Hypothalamus (tissue), 51 donors: Measurements from ENCODE around the gene EPHB3.

ENCODE experiments used
- DNase-seq, 51 donors: peaks; one replicate each; lab custom pipeline; 2025; lab: John Stamatoyannopoulos, UW

The EPHB3 gene

DNA sequence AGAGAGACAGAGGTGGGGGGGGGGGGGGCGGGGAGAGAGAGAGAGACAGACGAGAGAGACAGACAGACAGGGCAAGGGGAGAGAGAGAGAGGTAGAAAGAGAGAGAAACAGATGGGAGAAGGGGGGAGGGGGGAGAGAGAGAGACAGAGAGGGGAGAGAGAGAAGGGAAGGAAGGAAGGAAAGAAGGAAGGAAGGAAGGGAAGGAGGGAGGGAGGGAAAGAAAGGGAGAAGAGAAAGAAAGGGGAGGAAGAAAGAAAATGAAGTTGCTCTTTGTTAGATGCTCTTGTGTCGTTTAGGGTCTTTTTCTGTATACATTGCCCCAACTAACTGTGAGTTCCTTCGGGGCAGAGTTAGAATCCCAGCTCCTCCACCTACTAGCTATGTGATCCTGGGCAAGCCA, 19.0 kb upstream of the EPHB3 start:
- DNase-seq: no peak

DNA sequence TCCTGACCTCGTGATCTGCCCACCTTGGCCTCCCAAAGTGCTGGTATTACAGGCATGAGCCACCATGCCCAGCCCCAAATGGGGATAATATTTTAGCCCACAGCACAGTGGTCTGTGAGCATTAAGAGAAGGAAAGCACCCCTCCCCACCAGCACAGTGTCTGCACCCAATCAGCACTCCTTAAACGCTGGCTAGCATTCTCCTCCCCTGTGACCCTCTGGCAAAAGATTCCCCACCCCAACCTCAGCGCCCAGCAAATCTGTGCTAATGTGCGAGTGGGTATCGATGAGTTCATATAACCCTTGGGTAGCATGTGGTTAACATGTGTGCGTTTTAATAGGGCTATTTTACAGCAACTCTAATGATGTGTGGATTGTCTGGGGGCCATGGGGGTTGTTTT, 18.3 kb upstream of the EPHB3 start:
- DNase-seq: no peak

DNA sequence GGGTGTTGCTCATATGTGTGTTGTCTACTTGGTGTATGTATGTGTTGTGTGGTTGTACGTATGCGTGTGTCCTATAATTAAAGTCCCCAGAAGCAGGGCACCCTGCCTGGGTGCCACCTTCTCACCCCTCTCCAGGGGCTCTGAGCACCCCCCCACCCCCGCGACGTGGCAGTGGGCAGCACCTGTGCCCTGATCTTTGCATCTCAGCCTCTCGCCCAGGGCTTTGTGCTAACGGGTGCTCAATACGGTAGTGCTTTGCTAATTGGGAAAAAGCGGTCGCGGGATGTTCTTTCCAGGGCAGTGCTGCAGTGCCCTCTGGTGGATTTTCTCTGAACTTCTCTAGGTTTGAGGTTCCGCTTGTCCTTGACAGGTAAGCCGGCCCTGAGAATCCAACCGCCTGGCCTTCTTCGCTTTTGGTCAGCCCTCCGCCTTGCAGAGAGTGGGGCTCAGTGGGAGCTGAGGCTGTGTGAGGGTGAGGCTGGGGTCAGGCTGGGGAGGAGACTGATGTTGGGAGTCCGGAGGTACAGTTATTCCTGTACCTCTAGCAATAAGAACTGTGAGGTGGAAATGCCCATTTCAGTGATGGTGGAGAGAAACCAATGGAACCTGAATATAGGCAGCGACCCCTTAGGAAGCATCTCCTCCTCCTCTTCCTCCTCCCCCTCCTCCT, 17.6 kb upstream of the EPHB3 start:
- DNase-seq: peak in 39 of 51 donors; percentile 16 to 79 (median 55)

DNA sequence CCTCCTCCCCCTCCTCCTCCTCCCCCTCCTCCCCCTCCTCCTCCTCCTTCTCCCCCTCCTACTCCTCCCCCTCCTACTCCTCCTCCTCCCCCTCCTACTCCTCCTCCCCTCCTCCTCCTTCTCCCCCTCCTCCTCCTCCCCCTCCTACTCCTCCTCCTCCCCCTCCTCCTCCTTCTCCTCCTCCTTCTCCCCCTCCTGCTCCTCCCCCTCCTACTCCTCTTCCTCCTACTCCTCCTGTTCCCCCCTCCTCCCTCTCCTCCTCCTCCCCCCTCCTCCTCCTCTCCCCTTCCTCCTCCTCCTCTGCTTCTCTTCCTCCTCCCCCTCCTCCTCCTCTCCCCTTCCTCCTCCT, 17.1 kb upstream of the EPHB3 start:
- no peak for DNase-seq

DNA sequence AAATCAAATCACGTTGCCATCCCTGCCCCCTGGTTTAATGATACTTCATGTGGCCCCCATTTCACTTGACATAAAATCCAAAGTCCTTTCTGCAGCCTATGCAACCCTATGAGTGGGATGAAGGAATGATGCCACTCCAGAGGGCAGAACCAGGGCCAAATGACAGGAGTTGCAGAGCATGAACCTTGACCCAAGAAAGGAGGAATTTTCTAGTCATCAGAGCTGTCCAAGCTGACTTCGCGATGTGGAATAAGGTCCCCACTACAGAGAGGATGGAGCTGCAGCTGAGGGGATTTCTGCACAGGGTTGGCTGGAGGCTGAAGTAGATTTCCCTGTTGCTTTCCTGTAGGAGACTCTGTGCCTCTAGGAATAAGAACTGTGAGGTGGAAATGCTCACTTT, 15.8 kb upstream of the EPHB3 start:
- no peak for DNase-seq

DNA sequence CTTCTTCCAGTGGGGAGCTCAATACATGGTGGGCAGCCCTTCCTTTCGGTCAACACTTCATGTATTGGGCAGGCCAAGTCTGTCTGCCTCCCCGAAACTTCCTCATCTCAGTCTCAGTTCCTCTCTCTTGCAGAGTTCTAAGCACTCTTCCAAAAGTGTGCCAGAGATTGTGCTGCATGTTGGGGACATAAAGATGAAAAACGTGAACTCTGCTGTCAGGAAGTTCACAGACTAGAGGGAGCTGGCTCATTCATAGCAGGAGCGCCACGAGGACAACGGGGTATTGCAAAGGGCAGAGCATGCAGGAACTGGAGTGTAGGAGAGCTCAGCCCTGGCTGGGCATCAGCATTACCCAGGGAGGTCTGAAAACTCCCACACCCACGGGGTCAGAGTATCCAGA, 15.3 kb upstream of the EPHB3 start:
- DNase-seq: peak in 6 of 51 donors; percentile 13 to 34 (median 21)

DNA sequence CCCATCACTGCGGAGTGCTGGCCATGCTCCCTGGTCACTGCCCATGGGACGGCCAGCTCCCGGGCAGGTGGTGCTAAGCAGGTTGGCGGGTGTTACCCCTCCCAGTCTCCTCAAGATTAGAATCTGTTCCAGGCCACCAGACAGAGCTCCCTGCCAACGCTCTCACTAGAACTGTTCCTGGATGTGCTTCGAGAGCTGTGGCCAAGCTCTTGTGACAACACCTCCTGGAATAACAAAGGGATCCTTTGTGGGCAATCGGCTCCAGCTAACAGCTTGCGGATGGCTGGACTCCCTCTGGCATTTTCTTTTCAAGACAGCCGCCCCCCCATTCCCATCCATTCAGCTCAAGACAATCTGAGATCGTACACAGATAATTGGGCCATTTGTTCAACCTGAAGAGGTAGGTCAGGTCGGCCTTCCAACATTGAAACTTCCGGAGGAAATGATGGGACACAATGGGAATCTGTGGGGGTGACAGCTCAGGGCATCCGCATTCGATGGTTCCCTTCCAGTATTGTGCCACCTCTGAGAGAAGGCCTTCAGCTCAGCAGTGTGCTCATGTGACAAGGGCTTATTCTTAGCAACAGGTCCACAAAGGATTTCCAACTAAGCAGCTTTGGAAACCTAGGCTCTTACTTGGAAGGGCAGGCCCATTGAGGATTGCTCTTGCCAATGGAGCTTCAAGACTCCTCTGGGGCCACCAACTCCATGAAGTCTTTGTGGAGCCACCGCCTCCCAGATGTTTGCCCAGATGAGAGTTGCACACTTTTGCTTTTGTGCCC, 11.6 kb upstream of the EPHB3 start:
- DNase-seq: peak in 18 of 51 donors; percentile 17 to 62 (median 40)

DNA sequence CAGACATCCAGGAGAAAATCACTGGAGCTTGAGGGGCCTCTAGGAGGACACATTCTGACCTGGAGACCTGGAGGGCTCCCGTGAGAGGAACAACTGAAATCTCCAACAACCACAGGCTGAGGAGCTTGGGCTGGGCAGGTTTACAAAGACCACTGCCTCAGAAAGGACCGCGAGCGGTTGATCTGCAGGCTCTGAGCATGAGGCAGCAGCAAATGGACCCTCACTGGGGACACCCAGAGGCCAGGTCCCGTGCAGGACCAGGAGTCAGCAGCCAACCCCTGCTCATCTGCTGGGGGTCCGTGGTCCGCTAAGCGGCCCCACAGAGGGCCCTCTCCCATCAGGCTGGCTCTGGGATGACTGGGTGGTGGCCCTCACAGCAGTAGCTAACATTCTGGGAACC, 10.5 kb upstream of the EPHB3 start:
- DNase-seq: no peak

DNA sequence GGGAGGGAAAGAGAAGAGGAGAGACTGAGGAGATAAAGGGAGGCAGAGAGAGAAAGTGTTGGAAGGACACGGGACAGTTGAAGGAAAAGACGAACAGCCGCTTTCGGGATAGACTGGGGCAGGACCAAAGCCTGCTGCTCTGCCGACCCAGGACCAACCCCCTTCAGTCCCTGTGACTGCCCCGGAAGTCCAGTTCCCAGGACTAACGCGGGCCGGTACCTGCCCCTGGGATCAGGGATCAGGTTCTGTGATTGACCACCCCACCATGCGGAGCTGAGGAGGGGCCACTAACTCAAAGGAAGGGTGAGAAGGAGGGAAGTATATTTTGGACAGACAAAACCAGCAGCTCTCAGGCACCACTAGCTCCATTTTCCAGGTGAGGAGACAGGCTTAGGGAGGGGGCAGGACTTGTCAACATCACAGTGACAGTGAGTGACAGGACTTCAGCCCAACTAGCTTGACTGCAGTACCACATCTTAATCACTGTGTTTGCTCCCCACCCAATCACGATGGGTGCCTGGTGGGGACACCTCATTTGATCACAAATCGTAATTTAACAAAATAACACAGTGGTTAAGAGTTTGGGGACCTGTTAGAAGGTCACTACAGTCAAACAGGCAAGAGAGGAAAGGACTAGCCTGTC, 9.8 kb upstream of the EPHB3 start:
- no peak for DNase-seq

DNA sequence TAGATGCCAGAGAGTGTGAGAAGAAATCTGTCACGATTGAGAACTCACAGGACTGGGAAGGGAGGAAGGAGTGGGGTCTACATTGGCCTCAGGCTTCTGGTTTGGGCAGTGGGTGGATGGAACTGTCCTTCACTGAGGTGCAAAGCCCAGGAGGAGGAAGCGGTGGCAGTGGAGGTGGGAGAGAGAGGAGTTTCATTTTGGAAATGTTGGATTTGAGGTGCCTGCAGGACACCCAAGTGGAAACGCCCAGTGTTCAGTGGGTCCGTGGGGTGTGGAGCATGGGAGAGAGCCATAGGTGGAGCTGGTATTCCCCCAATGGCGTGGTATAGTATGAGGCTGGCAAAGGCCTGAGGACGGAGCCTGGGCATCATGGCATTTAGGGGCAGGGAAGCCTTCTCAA, 9.3 kb upstream of the EPHB3 start:
- no peak for DNase-seq

DNA sequence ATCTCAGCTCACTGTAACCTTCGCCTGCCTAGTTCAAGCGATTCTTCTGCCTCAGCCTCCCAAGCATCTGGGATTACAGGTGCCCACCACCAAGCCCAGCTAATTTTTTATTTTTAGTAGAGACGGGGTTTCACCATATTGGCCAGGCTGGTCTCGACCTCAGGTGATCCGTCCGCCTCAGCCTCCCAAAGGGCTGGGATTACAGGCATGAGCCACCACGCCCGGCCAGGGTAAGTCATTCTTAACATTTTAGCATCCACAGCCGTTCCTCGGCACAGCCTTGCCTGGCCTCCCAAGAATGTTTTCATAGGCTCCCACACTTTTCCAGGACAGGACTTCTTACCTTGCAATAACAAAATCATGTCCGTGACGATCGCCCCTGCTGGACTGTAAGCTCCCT, 8.7 kb upstream of the EPHB3 start:
- DNase-seq: no peak

DNA sequence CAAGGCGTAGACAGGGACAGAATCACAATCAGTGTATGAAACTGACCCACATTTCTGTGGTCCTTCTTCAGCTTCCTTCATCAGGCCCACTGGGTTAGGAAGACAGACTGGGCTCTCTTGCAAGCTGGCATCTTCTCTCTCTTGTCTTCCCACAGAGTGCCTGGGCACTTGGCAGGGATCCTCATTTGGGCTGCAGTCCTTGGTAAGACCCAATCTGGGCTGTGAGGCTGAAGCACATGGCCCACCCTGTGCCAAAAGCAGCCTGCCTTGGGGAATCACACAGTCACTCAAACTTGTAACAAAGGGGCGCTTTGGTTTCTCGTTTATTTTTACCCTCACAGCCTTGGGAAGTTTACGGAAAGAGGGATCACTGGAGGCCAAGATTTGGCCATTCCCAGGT, 8.2 kb upstream of the EPHB3 start:
- DNase-seq: peak in 29 of 51 donors; percentile 12 to 80 (median 47)

DNA sequence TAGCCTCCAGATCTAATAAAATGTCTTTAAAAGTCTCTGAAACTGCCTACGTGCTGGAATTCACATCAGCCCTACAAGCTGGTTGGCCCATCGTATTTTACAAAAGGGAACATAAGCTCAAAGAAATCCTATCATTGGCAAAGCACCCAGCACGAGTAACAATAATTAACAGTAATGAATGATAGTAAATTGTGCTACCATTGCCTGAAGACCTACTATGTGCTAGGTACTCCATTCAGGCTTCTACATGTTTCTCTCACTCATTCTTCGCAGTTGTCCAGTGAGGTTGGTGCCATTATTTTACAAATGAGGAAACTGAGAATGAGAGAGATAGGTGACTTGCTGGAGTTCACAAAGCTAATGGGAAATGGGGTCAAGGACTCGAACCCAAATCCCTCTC, 7.1 kb upstream of the EPHB3 start:
- no peak for DNase-seq

DNA sequence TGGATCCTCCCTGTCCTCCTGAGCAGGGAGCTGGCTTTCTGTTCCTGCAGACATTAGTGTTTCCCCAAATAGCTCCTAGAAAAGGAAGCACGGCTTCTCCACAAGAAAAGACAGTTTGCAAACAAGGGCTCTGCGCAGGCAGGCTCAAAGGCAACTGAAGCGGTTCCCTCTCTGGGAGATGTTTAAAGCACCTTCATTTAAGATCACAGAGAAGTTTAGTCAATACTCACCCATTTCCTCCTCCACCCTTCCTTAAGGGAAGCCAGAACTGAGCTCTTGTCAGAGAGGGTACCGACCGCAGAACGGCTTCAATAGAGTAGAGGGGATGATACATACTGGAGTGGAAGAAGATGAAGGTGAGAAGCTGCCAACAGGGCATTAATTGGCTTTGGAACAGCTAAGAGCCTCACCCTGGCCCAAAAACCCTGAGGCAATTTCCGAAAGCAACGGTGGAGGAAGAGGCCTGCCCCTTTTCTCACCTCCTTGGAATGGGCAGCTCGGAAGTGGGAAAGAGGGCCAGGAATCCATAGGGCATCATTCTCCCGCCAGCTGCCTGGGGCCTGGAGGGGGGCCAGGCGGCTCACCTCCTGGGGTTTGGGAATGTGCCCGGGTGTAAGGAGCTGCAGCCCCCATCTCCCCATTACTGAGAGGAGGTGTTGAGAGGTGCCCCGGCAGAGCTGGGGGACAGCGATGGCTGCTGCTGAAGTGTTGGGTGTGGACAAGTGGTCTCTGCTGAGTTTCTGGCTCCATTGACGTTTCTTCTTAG, 4.8 kb upstream of the EPHB3 start:
- peak in 1 of 51 donors; percentile 20 for DNase-seq

DNA sequence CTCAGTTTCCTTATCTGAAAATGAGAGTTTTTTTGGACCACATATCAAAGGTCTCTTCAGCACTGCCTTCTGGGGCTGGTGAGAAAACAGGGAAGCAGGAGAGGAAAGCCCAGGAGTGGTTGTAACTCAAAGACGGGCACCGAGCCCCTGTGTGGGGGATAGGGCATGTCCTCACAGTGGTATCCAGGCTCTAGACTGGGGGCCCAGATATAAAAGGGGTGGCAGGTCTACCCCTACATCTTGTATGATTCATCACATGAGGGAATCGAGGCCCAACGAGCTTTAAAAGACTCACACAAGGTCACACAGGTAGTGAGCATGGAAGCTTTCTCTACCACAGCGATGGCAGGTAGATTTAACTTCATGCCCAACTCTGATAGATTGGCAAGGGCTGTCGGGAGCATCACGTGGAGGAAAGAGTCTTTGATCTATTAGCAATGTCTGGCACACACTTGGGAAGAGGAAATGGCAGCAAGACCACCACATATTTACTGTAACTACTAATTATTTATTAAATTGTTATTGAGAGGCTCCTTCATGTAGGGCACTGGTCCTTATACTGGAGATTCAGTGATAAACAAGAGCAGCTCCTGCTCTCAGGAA, 4.1 kb upstream of the EPHB3 start:
- no peak for DNase-seq

DNA sequence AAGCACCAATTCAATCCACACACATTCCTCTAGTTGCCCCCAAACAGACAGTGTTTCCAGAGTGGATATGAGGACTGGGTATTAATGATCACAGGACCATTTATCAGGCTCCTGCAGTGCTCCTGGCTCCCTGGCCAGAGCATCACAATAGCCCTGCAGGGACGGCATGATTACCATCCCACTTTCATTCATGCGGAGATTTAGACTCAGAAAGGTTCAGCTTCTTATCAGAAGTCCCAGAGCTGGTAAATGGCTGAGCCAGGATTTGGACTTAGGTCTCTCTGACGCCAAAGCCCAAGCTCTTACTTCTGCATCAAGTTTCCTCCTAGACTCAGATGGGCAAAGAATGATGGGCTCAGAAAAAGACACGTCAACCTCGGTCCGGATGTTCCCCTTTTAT, 2.9 kb upstream of the EPHB3 start:
- no peak for DNase-seq

DNA sequence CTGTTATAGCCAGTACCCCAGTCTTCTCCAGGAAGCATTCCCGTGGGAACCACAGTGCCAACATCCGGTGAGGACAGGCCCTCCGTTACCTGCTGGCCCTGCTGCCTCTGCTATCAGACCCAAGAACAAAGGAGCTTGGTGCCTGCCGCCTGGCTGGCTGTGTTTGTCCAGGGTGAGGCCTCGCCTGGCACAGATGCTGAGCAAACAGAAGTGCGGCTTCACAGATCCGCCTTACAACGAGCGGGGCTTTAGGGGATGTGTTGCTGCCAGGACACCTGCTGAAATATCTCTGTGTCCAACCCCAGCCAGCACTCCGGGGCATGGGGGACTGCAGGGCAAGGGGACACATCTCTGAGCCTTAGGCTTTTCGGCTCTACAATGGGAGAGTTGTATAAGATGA, 2.2 kb upstream of the EPHB3 start:
- no peak for DNase-seq

DNA sequence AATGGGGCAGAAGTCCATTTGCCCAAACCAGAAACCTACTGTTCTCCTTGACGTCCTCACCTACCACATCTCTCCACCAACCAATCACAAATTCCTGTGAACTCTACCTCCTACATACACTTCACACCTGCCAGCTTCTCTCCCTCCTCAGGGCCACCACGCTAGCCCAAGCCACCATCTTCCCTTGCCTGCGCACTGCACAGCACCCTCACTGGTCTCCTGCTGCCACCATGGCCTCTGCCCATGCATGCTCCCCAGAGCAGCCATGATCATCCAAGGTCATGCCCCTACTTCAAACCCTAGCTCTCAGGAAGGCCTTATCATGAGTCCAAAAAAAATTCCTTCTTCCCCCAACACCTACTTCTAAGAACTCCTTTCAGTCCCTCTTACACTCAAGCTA, 1.1 kb upstream of the EPHB3 start:
- DNase-seq: no peak

DNA sequence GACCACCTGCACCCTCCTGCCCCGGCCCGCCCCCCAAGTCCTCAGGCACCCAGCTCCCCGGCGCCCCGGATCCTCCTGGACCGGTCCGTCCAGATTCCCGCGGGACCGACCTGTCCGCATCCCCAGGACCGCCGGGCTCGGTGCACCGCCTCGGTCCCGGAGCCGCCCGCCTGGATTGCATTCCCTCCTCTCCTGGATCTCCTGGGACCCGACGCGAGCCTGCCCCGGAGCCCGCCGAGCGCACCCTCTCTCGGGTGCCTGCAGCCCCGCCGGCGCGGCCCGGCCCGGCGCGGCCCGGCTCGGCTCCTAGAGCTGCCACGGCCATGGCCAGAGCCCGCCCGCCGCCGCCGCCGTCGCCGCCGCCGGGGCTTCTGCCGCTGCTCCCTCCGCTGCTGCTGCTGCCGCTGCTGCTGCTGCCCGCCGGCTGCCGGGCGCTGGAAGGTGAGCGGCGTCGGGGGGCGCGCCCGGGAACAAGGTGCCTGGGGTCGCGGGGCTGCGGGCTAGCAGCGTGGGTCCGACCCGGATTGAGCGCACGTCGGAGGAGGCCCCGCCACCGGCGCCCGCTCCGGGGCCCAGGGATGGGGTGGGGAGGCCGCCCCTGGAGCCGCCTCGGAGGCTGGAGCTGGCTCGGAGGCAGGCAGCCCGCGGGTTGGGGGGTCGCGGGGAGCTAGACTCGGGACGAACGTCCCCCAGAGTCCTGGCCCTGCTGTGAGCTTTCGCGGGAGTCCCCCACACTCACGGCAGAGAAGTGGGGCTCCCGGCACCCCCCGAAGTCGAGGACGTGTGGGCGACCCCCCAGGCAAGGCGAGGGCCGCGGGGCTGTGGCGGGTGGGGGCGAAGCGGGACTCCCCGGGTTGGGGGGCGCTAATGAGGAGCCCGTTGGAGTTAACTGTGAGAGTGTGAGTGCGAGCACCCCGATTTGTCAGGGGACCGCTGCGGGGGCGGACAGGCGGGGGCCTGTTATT, 610 bp downstream of the EPHB3 start:
- DNase-seq: peak in 6 of 51 donors; percentile 41 to 69 (median 50)
